Neural progenitor cell (in vitro differentiated cells): Measurements from ENCODE around the gene HSDL2. TPM values are rescaled to one million over a fixed set of nuclear protein-coding genes. Genes with fewer than 3 reads are reported as not detected.
"Not testable (repeated sequence)": the region's sequence is repeated elsewhere in the genome, so short reads cannot be mapped to it uniquely, and the experiment has no call there.

Experiments used
- DNase-seq: peaks from one replicate; pipeline ENCODE4 v3.0.0-alpha.2; 2016; ENCODE audit warnings: low spot score
- H2AFZ ChIP-seq: fragments of 200-600 bp; sonication (generic); replicated peaks from 2 replicates; pipeline ENCODE4 v1.6.1; 2016; ENCODE audit warnings: antibody characterized with exemption
- H3F3A ChIP-seq: fragments of 200-600 bp; sonication (generic); 2 replicates; pipeline ENCODE4 v1.6.1; 2016; ENCODE audit warnings: antibody characterized with exemption, low read depth
- H3K27ac ChIP-seq: fragments of 200-600 bp; sonication (generic); 2 replicates; pipeline ENCODE4 v1.5.1; 2016; ENCODE audit warnings: mild to moderate bottlenecking
- H3K27me3 ChIP-seq: fragments of 200-600 bp; sonication (generic); 2 replicates; pipeline ENCODE4 v1.6.1; 2016; ENCODE audit warnings: mild to moderate bottlenecking, moderate library complexity
- H3K36me3 ChIP-seq: fragments of 200-600 bp; sonication (generic); 2 replicates; pipeline ENCODE4 v1.5.1; 2016
- H3K4me1 ChIP-seq: fragments of 200-600 bp; sonication (generic); 2 replicates; pipeline ENCODE4 v1.6.1; 2016; ENCODE audit warnings: mixed run types
- H3K4me2 ChIP-seq: fragments of 200-600 bp; sonication (generic); 2 replicates; pipeline ENCODE4 v1.6.1; 2016
- H3K4me3 ChIP-seq: fragments of 200-600 bp; sonication (generic); 2 replicates; pipeline ENCODE4 v1.5.1; 2016
- H3K79me2 ChIP-seq: fragments of 200-600 bp; sonication (generic); 2 replicates; pipeline ENCODE4 v1.6.1; 2016; ENCODE audit warnings: low read depth
- H3K9ac ChIP-seq: fragments of 200-600 bp; sonication (generic); 2 replicates; pipeline ENCODE4 v1.6.1; 2016
- H3K9me3 ChIP-seq: fragments of 200-600 bp; sonication (generic); 2 replicates; pipeline ENCODE4 v1.5.1; 2016; ENCODE audit warnings: low read depth
- H4K20me1 ChIP-seq: fragments of 200-600 bp; sonication (generic); 2 replicates; pipeline ENCODE4 v1.6.1; 2016; ENCODE audit warnings: low read depth
- H3K27ac Mint-ChIP-seq: 3 replicates; pipeline ENCODE4 v1.8.0; 2021; ENCODE audit warnings: mixed read lengths
- H3K27me3 Mint-ChIP-seq: 2 replicates; pipeline ENCODE4 v1.8.0; 2022; ENCODE audit warnings: low read depth, mild to moderate bottlenecking, inconsistent platforms, moderate library complexity, mixed read lengths; ENCODE audit not compliant: insufficient read depth
- H3K36me3 Mint-ChIP-seq: 3 replicates; pipeline ENCODE4 v1.8.0; 2021; ENCODE audit warnings: mixed read lengths
- H3K4me1 Mint-ChIP-seq: 3 replicates; pipeline ENCODE4 v1.8.0; 2021; ENCODE audit warnings: mixed read lengths
- H3K4me3 Mint-ChIP-seq: 3 replicates; pipeline ENCODE4 v1.8.0; 2021; ENCODE audit warnings: mild to moderate bottlenecking, moderate library complexity, mixed read lengths
- H3K9me3 Mint-ChIP-seq: 3 replicates; pipeline ENCODE4 v1.8.0; 2020; ENCODE audit warnings: mixed read lengths
- CTCF ChIP-seq: fragments of 200-600 bp; sonication (generic); IDR thresholded peaks from 2 replicates; pipeline ENCODE4 v1.5.1; 2017; ENCODE audit warnings: antibody characterized with exemption, mild to moderate bottlenecking
- EZH2 ChIP-seq: fragments of 200-600 bp; sonication (generic); IDR thresholded peaks from 2 replicates; pipeline ENCODE4 v1.6.1; 2017; ENCODE audit warnings: antibody characterized with exemption, mild to moderate bottlenecking, moderate library complexity
- EZH2phosphoT487 ChIP-seq: fragments of 200-600 bp; sonication (generic); IDR thresholded peaks from 2 replicates; pipeline ENCODE4 v1.6.1; 2017; ENCODE audit warnings: antibody characterized with exemption
- total RNA-seq: library from RNA; depleted of rRNA; stranded (reverse); fragments of >200 nt; gene quantifications from 2 replicates; pipeline ENCODE4 v1.2.3, GENCODE V29; 2015; ENCODE audit warnings: low replicate concordance

HSDL2 gene
- total RNA-seq, 1 donor from 2014 or later = 23.8 TPM

DNA sequence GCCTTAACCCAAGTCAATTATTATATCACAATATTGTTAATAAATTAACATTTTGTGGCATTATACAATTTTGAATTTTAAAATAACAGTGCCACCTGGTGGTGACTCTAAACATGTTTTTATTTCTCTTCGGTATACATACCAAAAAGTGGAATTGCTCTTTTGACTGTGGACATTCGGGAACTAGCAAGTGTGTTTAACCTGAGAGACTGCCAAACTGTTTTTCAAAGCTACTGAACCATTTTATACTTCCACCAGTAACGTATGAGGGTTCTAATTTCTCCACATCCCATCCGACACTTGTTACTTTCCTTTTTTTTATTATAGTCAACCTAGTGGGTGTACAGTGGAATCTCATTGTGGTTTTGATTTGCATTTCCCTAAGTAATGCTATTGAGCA is 18.3 kb upstream of the HSDL2 start:
- Histone ChIP-seq H3K79me2 (no peaks in the 10 kb centered on the region), H3K36me3 (no peaks in the 10 kb centered on the region), H3K9ac (no peak overlapping the region), H4K20me1 (no peaks in the 10 kb centered on the region), H3K4me1 (no peaks in the 10 kb centered on the region), H3K4me3 (no peak overlapping the region), H3K9me3 (no peaks in the 10 kb centered on the region), H3F3A (no peaks in the 10 kb centered on the region), H3K27ac (no peak overlapping the region), H3K27me3 (no peaks in the 10 kb centered on the region), H3K4me2 (no peak overlapping the region), H2AFZ (no peak overlapping the region)
- Mint-ChIP-seq H3K36me3 (no peaks in the 10 kb centered on the region), H3K9me3 (peaks cover 15% of the 10 kb centered on the region), H3K4me1 (no peaks in the 10 kb centered on the region), H3K27me3 (peaks cover 2% of the 10 kb centered on the region), H3K27ac (no peak overlapping the region), H3K4me3 (no peak overlapping the region)
- peak; percentile 53 for DNase-seq
- TF ChIP-seq EZH2phosphoT487 = no peak
- no peak for TF ChIP-seq EZH2
- peak; percentile 71 for TF ChIP-seq CTCF

DNA sequence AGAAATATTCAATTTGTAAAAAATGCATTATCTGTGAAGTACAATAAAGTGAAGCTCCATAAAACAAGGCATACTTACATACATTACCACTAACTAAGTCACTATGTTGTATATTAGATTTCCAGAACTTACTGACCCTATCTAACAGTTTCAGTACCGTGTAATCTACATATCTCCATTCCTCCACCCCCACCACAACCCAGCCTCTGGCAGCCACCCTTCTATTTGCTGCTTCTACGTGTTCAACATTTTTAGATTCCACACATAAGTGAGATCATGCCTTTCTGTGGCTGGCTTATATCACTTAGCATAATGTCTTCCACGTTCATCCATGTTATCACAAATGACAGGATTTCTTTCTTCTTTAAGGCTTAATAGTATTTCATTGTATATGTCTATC is 15.1 kb upstream of the HSDL2 start:
- H3K4me2 ChIP-seq = no peak overlapping the region
- TF ChIP-seq EZH2 = no peak
- no peak for TF ChIP-seq EZH2phosphoT487
- TF ChIP-seq CTCF = no peak
- no peaks in the 10 kb centered on the region for H3K79me2 ChIP-seq
- Mint-ChIP-seq H3K4me3 (no peak overlapping the region), H3K27me3 (peaks cover 2% of the 10 kb centered on the region), H3K27ac (no peak overlapping the region), H3K4me1 (no peaks in the 10 kb centered on the region), H3K9me3 (peaks cover 33% of the 10 kb centered on the region), H3K36me3 (peaks cover 5% of the 10 kb centered on the region)
- H3K9ac ChIP-seq = no peak overlapping the region
- H3K27ac ChIP-seq = no peak overlapping the region
- no peaks in the 10 kb centered on the region for H3K4me1 ChIP-seq
- H3K9me3 ChIP-seq = no peaks in the 10 kb centered on the region
- no peaks in the 10 kb centered on the region for H4K20me1 ChIP-seq
- no peak for DNase-seq
- no peaks in the 10 kb centered on the region for H3K27me3 ChIP-seq
- H3F3A ChIP-seq = no peaks in the 10 kb centered on the region
- no peaks in the 10 kb centered on the region for H3K36me3 ChIP-seq
- H2AFZ ChIP-seq = no peak overlapping the region
- no peak overlapping the region for H3K4me3 ChIP-seq

DNA sequence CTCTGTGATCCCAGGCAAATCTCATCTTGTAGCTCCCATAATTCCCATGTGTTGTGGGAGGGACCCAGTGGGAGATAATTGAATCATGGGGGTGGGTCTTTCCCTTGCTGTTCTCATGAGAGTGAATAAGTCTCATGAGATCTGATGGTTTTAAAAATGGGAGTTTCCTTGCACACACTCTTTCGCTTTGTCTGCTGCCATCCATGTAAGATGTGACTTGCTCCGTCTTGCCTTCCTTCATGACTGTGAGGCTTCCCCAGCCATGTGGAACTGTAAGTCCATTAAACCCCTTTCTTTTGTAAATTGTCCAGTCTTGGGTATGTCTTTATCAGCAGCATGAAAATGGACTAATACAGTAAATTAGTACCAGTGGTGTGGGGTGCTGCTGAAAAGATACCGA is 14.7 kb upstream of the HSDL2 start:
- H3K4me3 Mint-ChIP-seq, DNase-seq, H3K36me3 Mint-ChIP-seq, H3K27me3 Mint-ChIP-seq, H3K4me2 ChIP-seq, H3K4me3 ChIP-seq, H2AFZ ChIP-seq, H3K27me3 ChIP-seq, H3K27ac ChIP-seq, H3F3A ChIP-seq, H3K9ac ChIP-seq, H3K79me2 ChIP-seq, H3K9me3 ChIP-seq, H3K4me1 Mint-ChIP-seq, H4K20me1 ChIP-seq, H3K36me3 ChIP-seq, H3K4me1 ChIP-seq, H3K27ac Mint-ChIP-seq: not testable (repeated sequence)
- H3K9me3 Mint-ChIP-seq = peaks cover 37% of the 10 kb centered on the region

- Mint-ChIP-seq H3K4me3 (no peak overlapping the region), H3K4me1 (no peaks in the 10 kb centered on the region), H3K9me3 (peaks cover 37% of the 10 kb centered on the region), H3K27me3 (no peaks in the 10 kb centered on the region), H3K27ac (no peak overlapping the region), H3K36me3 (peaks cover 5% of the 10 kb centered on the region)
- H3F3A ChIP-seq = no peaks in the 10 kb centered on the region
- no peaks in the 10 kb centered on the region for H3K79me2 ChIP-seq
- no peak for DNase-seq
- H3K27ac ChIP-seq = no peak overlapping the region
- H3K4me1 ChIP-seq = no peaks in the 10 kb centered on the region
- H4K20me1 ChIP-seq = no peaks in the 10 kb centered on the region
- no peak overlapping the region for H3K9ac ChIP-seq
- no peak overlapping the region for H2AFZ ChIP-seq
- no peak overlapping the region for H3K4me3 ChIP-seq
- no peaks in the 10 kb centered on the region for H3K27me3 ChIP-seq
- H3K36me3 ChIP-seq = no peaks in the 10 kb centered on the region
- peak; percentile 6 for TF ChIP-seq CTCF
- no peak for TF ChIP-seq EZH2phosphoT487
- H3K4me2 ChIP-seq = no peak overlapping the region
- no peaks in the 10 kb centered on the region for H3K9me3 ChIP-seq
Observed at GRCh38 chr9:112366591-112366990, 13.3 kb upstream of the HSDL2 start.
